ENCODE results near the gene KDM7A.
"Not testable (repeated sequence)": the region's sequence is repeated elsewhere in the genome, so short reads cannot be mapped to it uniquely, and the experiment has no call there.

KDM7A gene

DNA sequence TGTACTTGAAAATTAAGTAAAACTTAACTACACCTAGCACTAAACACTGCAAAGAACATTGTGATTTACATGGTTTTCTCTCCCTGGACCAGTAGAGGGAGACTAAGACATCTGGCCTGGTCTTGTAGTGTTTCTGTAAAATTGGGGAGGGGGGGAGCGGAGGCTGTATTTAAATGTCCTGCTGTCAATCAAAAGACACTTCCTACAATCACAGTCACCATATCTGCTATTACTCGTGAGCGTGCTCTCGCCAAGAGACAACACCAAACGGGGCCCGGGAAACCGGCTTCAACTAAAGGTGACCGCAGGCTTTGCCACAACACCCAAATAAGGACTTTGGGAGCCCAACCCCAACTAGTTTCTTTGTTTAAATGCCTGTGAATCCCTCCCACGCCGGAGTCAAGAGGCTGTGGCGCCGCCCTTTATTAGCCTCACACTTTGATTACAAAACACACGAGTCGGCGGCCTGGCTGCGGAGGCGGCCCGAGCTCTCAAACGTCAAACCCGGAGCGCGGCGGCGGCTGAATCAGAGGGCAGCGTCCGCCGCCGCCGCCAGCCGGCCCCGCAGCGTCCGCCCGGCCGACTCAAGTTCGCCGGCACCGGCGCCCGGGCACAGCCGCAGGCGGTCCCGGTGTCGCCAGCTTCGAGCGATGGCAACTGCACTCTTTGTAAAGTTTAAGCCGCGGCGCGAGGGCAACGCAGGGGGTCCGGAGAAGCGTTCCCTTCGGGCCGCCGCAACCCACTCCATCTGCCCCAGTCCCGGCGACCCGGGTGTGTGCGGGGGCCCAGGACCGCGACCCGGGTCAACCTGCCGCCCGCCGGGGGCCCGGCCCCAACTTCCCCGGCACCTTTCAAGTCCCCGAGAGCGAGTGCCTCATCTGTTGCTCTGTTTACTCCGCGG, 1.3 kb downstream of the KDM7A start:
- ChIA-PET POLR2A (no interaction called here), CTCF (interaction anchor here (0.7 to 1.1 kb wide), 2 partner anchors 17 to 113 kb away, joined by 3 to 4 read pairs; partner anchors contain the start of gene PARP12)

DNA sequence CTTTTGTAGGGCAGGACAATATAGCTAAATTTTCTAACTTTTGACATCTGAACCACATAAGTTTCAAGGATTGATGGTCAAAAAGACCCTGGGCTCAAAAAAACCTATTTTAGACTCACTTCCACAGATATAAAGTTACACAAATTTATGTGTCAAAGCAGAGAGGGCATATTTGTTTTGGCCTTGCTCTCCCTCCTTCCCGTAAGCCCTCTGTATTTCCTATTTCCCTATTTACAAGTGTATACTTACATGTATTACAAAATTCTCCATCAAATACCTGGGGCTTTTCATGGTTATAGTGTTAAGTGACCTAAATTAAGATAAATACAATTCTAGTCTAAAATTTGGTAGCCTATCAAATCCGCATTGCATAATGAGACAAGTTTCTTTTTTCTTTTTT, 2.6 kb downstream of the KDM7A start:
- TF ChIP-seq, protein P1, sequence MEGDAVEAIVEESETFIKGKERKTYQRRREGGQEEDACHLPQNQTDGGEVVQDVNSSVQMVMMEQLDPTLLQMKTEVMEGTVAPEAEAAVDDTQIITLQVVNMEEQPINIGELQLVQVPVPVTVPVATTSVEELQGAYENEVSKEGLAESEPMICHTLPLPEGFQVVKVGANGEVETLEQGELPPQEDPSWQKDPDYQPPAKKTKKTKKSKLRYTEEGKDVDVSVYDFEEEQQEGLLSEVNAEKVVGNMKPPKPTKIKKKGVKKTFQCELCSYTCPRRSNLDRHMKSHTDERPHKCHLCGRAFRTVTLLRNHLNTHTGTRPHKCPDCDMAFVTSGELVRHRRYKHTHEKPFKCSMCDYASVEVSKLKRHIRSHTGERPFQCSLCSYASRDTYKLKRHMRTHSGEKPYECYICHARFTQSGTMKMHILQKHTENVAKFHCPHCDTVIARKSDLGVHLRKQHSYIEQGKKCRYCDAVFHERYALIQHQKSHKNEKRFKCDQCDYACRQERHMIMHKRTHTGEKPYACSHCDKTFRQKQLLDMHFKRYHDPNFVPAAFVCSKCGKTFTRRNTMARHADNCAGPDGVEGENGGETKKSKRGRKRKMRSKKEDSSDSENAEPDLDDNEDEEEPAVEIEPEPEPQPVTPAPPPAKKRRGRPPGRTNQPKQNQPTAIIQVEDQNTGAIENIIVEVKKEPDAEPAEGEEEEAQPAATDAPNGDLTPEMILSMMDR (IDR thresholded peaks at IDR 0.05; ENCODE audit: control extremely low read depth, extremely low read depth, low read depth, missing control alignments) = no peak
- POLR2A ChIA-PET = interaction anchor here (0.6 kb wide), 1 partner anchor 320 kb away, joined by 3 read pairs; no protein-coding TSS in a partner anchor
- CTCF ChIA-PET = no interaction called here
- no peak for DNase-seq (ENCODE audit: extremely low spot score)

More for the DNA sequence above, 1.3 kb downstream of the KDM7A start:
- peak; percentile 85 for DNase-seq (ENCODE audit: extremely low spot score)
- TF ChIP-seq, protein P1 (IDR thresholded peaks at IDR 0.05; ENCODE audit: control extremely low read depth, extremely low read depth, low read depth, missing control alignments) = peak; percentile 74

DNA sequence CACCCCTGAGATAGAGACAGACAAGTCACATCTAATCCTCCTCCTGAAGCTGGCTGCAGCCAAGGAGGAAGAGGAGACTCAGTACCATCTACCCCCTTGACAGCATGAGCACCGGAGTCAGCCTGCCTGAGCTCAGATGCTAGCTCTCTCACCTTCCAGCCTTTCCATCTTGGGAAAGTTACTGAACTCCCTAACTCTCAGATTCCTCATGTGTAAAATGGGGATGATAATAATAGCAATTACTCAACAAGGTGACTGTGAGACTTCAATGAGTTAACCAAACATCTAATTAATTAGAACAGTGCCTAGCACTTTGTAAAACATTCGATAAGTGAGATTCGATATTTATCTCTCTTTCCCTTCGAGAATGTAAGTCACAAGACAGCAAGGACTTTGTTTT, 6.4 kb downstream of the KDM7A start:
- CTCF ChIA-PET = interaction anchor here (1.3 kb wide), 1 partner anchor 155 kb away, joined by 3 read pairs; no protein-coding TSS in a partner anchor
- POLR2A ChIA-PET = no interaction called here

DNA sequence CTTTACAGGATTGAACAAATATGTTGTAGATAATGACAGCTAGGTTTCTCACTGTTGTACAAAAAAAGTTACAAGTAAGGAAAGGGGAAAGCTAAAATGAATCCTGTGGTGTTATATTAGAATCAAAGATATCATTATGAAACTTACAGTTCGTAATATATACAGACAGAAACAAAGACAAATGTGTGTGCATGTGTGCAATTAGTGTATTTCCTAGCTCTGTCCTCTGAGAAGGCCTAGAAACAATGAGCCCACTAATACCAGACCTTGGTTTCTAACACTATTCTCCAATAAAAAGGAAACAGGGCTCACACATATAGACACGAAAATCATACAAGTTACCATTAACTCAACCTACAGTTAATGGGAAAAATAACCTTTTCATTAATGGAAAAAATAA, 8.0 kb downstream of the KDM7A start:
- ChIA-PET POLR2A (no interaction called here), CTCF (no interaction called here)
- TF ChIP-seq, protein P1 (IDR thresholded peaks at IDR 0.05; ENCODE audit: control extremely low read depth, extremely low read depth, low read depth, missing control alignments) = no peak
- no peak for DNase-seq (ENCODE audit: extremely low spot score)

More for the DNA sequence above, 6.4 kb downstream of the KDM7A start:
- TF ChIP-seq, protein P1 (IDR thresholded peaks at IDR 0.05; ENCODE audit: control extremely low read depth, extremely low read depth, low read depth, missing control alignments) = no peak
- DNase-seq (ENCODE audit: extremely low spot score) = no peak

DNA sequence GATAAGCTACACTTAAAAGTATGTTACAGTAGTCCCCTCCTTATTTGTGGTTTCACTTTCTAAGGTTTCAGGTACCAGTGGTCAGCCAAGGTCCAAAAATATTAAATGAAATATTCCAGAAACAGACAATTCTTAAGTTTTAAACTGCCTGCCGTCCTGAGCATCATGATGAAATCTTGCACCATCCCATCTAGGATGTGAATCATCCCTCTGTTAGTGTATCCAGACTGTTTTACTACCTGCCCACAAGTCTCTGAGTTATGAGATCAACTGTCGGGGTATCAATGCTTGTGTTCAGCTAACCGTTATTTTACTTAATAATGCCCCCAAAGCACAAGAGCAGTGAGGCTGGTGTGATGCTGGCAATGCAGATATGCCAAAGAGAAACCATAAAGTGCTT, 11.4 kb downstream of the KDM7A start:
- DNase-seq (ENCODE audit: extremely low spot score) = no peak
- POLR2A ChIA-PET = no interaction called here
- CTCF ChIA-PET = no interaction called here
- TF ChIP-seq, protein P1 (IDR thresholded peaks at IDR 0.05; ENCODE audit: control extremely low read depth, extremely low read depth, low read depth, missing control alignments) = no peak

DNA sequence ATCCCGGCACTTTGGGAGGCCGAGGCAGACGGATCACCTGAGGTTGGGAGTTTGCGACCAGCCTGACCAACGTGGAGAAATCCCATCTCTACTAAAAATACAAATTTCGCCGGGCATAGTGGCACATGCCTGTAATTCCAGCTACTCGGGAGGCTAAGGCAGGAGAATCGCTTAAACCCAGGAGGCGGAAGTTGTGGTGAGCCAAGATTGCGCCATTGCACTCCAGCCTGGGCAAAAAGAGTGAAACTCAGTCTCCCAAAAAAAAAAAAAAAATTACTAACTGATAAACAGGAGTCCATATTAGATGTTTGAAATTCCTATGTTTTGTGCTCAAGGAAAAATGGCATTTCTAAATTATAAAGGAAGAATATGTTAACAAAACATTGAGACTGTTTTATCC, 14.7 kb downstream of the KDM7A start:
- DNase-seq (ENCODE audit: extremely low spot score); POLR2A ChIA-PET: not testable (repeated sequence)
- CTCF ChIA-PET = interaction anchor here (0.7 kb wide), 1 partner anchor 30 kb away, joined by 3 read pairs; no protein-coding TSS in a partner anchor

DNA sequence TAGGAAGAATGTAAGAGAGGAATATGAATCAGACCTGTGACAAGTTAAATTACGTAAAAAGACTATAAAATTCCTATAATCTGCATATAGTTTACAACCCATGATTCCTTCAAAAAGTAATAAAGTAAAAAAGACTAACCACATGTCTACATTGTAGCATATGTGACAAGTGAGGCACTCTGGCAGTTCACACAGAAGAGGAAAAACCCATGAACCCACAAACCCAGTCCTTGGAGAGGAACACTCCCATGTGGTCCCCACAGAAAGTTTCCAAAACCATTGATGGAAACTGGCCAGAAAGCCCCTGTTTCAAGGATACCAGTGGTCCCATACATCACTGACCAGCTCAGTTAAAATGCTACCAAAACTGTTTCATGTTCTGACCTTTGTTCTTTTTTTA, 15.7 kb downstream of the KDM7A start:
- TF ChIP-seq, protein P1 (IDR thresholded peaks at IDR 0.05; ENCODE audit: control extremely low read depth, extremely low read depth, low read depth, missing control alignments) = no peak
- ChIA-PET CTCF (no interaction called here), POLR2A (no interaction called here)
- no peak for DNase-seq (ENCODE audit: extremely low spot score)

All from GM10248 (cell line).